RWPE1 (cell line): Measurements from ENCODE around the gene ANKH.
"Not testable (repeated sequence)": the region's sequence is repeated elsewhere in the genome, so short reads cannot be mapped to it uniquely, and the experiment has no call there.

ENCODE experiments used
- CTCF ChIA-PET: fragments of 350-600 bp; sonication (Branson Sonifier 250); formaldehyde crosslinking; extraction: SDS; loops from one replicate; lab custom pipeline; 2021; lab: Yijun Ruan, JAX
- POLR2A ChIA-PET: fragments of 400-600 bp; formaldehyde crosslinking; extraction: SDS; loops from one replicate; lab custom pipeline; 2020; ENCODE audit warnings: antibody characterized with exemption; ENCODE audit not compliant: low non-redundant PET; lab: Yijun Ruan, JAX
- DNase-seq: peaks from one replicate; pipeline ENCODE4 v3.0.0; 2012; ENCODE audit warnings: low spot score
- H3K27ac ChIP-seq: fragments of 450-650 bp; 2 replicates; pipeline ENCODE4 v1.5.1; 2017
- TF ChIP-seq, protein P1 (sequence below): fragments of 450-650 bp; conservative IDR thresholded peaks from 2 replicates; pipeline ENCODE4 v1.5.1; 2017; ENCODE audit warnings: low read depth, mild to moderate bottlenecking

The ANKH gene

DNA sequence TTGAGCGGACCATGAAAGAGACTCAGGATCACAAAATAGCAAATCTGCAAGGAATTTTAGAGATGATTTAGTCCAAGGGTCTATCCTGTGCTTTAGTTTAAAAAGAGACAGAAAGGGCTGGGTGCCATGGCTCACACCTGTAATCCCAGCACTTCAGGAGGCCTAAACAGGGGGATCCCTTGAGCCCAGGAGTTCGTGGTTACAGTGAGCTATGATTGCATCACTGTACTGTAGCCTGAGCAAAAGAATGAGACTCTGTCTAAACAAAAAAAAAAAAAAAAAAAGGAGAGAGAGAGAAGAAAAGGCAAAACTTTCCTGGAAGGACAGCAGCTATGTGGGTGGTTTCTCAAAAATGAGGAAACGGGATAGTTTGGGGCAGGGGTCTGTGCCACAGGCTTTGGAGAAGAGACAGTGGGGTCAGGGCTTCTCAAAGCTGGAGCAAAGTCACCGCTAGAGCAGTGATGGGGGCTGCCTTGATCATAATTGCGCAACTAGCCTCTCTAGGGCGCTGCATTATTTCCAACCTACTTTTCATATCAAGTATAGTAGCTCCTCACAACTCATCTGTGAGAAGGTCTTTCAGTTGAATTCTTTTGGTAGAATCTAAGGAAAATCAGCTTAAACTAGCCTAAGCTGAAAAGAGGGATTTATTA, 8.5 kb upstream of the ANKH start:
- TF ChIP-seq, protein P1, sequence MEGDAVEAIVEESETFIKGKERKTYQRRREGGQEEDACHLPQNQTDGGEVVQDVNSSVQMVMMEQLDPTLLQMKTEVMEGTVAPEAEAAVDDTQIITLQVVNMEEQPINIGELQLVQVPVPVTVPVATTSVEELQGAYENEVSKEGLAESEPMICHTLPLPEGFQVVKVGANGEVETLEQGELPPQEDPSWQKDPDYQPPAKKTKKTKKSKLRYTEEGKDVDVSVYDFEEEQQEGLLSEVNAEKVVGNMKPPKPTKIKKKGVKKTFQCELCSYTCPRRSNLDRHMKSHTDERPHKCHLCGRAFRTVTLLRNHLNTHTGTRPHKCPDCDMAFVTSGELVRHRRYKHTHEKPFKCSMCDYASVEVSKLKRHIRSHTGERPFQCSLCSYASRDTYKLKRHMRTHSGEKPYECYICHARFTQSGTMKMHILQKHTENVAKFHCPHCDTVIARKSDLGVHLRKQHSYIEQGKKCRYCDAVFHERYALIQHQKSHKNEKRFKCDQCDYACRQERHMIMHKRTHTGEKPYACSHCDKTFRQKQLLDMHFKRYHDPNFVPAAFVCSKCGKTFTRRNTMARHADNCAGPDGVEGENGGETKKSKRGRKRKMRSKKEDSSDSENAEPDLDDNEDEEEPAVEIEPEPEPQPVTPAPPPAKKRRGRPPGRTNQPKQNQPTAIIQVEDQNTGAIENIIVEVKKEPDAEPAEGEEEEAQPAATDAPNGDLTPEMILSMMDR: no peak
- no peak for DNase-seq
- H3K27ac ChIP-seq: no peak overlapping the region
- ChIA-PET POLR2A (no interaction called here), CTCF (interaction anchor here (1.2 kb wide), 1 partner anchor 153 kb away, joined by 6 read pairs; no protein-coding TSS in a partner anchor)

DNA sequence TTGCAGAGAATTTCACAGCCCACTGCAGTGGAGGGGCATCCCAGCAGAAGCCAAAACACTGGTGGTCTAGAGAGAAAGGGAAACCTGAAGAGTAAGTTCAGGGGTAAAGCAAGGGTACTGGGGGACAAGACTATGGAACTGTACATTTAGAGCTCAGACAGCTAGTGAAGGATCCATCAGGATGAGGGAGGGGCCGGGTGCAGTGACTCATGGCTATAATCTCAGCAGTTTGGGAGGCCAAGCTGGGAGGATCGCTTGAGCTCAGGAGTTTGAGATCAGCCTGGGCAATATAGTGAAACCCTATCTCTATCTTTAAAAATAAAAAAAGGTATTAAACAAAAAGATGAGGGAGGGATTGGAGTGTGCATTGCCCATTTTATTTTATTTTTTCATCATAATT, 7.8 kb upstream of the ANKH start:
- POLR2A ChIA-PET: no interaction called here
- DNase-seq: no peak
- no peak overlapping the region for H3K27ac ChIP-seq
- TF ChIP-seq, protein P1: no peak
- CTCF ChIA-PET: interaction anchor here (0.6 kb wide), 1 partner anchor 922 kb away, joined by 3 read pairs; no protein-coding TSS in a partner anchor

DNA sequence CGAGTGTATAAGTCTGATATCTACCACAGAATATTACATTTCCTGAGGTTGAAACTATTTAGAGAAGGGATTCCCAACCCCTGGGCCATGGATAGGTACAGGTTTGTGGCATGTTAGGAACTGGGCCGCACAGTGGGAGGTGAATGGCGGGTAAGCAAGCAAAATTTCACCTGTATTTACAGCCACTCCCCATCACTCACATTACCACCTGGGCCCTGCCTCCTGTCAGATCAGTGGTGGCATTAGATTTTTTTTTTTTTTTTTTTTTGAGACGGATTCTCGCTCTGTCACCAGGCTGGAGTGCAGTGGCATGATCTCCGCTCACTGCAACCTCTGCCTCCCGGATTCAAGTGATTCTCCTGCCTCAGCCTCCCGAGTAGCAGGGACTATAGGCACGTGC, 6.6 kb upstream of the ANKH start:
- CTCF ChIA-PET, POLR2A ChIA-PET, H3K27ac ChIP-seq, DNase-seq: not testable (repeated sequence)

GRCh38 chr5:14876095-14876494, 4.5 kb upstream of the ANKH start:
- ChIA-PET POLR2A (no interaction called here), CTCF (interaction anchor here (1.1 kb wide), 1 partner anchor 136 kb away, joined by 3 read pairs; no protein-coding TSS in a partner anchor)
- TF ChIP-seq, protein P1: no peak
- no peak overlapping the region for H3K27ac ChIP-seq
- DNase-seq: no peak

DNA sequence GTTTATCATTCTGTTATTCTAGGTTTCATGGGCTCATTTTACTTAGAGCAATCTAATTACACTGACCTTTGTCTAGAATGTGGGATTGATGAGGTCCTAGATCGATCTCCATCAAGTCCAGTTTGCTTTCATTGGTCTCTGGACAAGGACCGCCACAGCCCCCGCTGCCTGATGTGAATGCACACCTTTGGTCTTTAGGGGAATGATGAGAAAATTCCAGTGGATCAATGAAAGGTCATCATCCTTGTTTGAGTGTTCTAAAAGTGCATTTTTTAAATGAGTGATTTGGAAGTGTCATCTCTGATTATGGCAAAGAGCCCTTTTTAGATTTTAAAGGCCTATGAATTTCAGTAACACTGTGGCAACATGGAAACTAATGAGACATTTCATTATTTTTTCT, 2.2 kb upstream of the ANKH start:
- CTCF ChIA-PET: interaction anchor here (0.7 kb wide), 1 partner anchor 130 kb away, joined by 5 read pairs; no protein-coding TSS in a partner anchor
- no peak for DNase-seq
- no peak overlapping the region for H3K27ac ChIP-seq
- POLR2A ChIA-PET: no interaction called here
- TF ChIP-seq, protein P1: no peak

GRCh38 chr5:14873093-14873492, 1.5 kb upstream of the ANKH start:
- peak overlapping the region; percentile 90 for H3K27ac ChIP-seq
- ChIA-PET POLR2A (no interaction called here), CTCF (interaction anchor here (0.7 to 1.5 kb wide), 4 partner anchors 130 to 146 kb away, joined by 3 to 5 read pairs (median 4); no protein-coding TSS in a partner anchor)
- TF ChIP-seq, protein P1: no peak
- DNase-seq: no peak
